PC-9 (cell line): ENCODE results near the gene SCAI. TPM values are rescaled to one million over a fixed set of nuclear protein-coding genes. Genes with fewer than 3 reads are reported as not detected.
"Not testable (repeated sequence)": the region's sequence is repeated elsewhere in the genome, so short reads cannot be mapped to it uniquely, and the experiment has no call there.

Source experiments
- BruUV-seq: library from RNA; stranded (reverse); fragments of 400-500 nt; replicated peaks from 2 replicates; lab custom pipeline; 2021; lab: Mats Ljungman, UMichigan
- CTCF ChIA-PET: fragments of 300-600 bp; sonication (Branson Sonifier 250); formaldehyde crosslinking; loops from one replicate; lab custom pipeline; 2022; ENCODE audit warnings: antibody characterized with exemption; lab: Charles Lee
- POLR2A ChIA-PET: fragments of 300-600 bp; sonication (Branson Sonifier 250); formaldehyde crosslinking; loops from one replicate; lab custom pipeline; 2022; ENCODE audit warnings: antibody characterized with exemption; ENCODE audit not compliant: unreplicated experiment; lab: Charles Lee
- DNase-seq, 2 experiments: peaks; one replicate each; pipeline versions ENCODE4 v3.0.0 to v3.0.0-alpha.2; 2015 to 2022; ENCODE audit warnings: mixed read lengths in 1 of 2
- H2AFZ ChIP-seq: fragments of 200-600 bp; sonication (generic); 2 replicates; pipeline ENCODE4 v1.8.1; 2017; ENCODE audit warnings: antibody characterized with exemption
- H3F3A ChIP-seq: fragments of 200-600 bp; sonication (generic); 2 replicates; pipeline ENCODE4 v1.8.1; 2017; ENCODE audit warnings: antibody characterized with exemption, mild to moderate bottlenecking, low read depth; ENCODE audit not compliant: insufficient read depth
- H3K27ac ChIP-seq: fragments of 200-600 bp; sonication (generic); 2 replicates; pipeline ENCODE4 v1.6.1; 2016; ENCODE audit warnings: mixed run types
- H3K27me3 ChIP-seq: fragments of 200-600 bp; sonication (generic); 2 replicates; pipeline ENCODE4 v1.6.1; 2016; ENCODE audit warnings: low read depth, mixed run types; ENCODE audit not compliant: insufficient read depth
- H3K36me3 ChIP-seq: fragments of 200-600 bp; sonication (generic); 2 replicates; pipeline ENCODE4 v1.6.1; 2016; ENCODE audit warnings: low read depth, mixed run types
- H3K4me1 ChIP-seq: fragments of 200-600 bp; sonication (generic); replicated peaks from 2 replicates; pipeline ENCODE4 v1.6.1; 2016; ENCODE audit warnings: mixed run types; ENCODE audit not compliant: insufficient read depth
- H3K4me2 ChIP-seq: fragments of 200-600 bp; sonication (generic); 2 replicates; pipeline ENCODE4 v1.6.1; 2017; ENCODE audit warnings: mixed run types
- H3K4me3 ChIP-seq: fragments of 200-600 bp; sonication (generic); 2 replicates; pipeline ENCODE4 v1.6.1; 2016; ENCODE audit warnings: mixed run types
- H3K79me2 ChIP-seq: fragments of 200-600 bp; sonication (generic); 2 replicates; pipeline ENCODE4 v1.6.1; 2017; ENCODE audit warnings: low read depth, mixed run types
- H3K9me2 ChIP-seq: fragments of 200-600 bp; sonication (generic); 2 replicates; pipeline ENCODE4 v1.8.1; 2017; ENCODE audit warnings: mild to moderate bottlenecking; ENCODE audit not compliant: insufficient read depth
- H3K9me3 ChIP-seq: fragments of 200-600 bp; sonication (generic); 2 replicates; pipeline ENCODE4 v1.8.1; 2016; ENCODE audit warnings: low read depth; ENCODE audit not compliant: insufficient read depth
- H4K20me1 ChIP-seq: fragments of 200-600 bp; sonication (generic); 2 replicates; pipeline ENCODE4 v1.8.1; 2017; ENCODE audit not compliant: insufficient read depth
- CTCF ChIP-seq: fragments of 200-600 bp; sonication (generic); conservative IDR thresholded peaks from 2 replicates; pipeline ENCODE4 v1.6.1; 2017; ENCODE audit warnings: mixed run types, antibody characterized with exemption, mild to moderate bottlenecking, moderate library complexity
- EZH2 ChIP-seq: fragments of 200-600 bp; sonication (generic); IDR thresholded peaks from 2 replicates; pipeline ENCODE4 v1.8.0; 2017; ENCODE audit warnings: antibody characterized with exemption, low read depth
- intact Hi-C: fragments of 100-400 bp; cut with micrococcal nuclease; formaldehyde crosslinking; loops from one replicate; pipeline ENCODE4 v1.10.0; 2022; ENCODE audit not compliant: unreplicated experiment
- total RNA-seq: library from RNA; stranded (reverse); gene quantifications from 2 replicates; pipeline ENCODE4 v1.2.3, GENCODE V29; 2021

The SCAI gene
- total RNA-seq, 1 experiment from 2014 or later: 16.0 TPM

DNA sequence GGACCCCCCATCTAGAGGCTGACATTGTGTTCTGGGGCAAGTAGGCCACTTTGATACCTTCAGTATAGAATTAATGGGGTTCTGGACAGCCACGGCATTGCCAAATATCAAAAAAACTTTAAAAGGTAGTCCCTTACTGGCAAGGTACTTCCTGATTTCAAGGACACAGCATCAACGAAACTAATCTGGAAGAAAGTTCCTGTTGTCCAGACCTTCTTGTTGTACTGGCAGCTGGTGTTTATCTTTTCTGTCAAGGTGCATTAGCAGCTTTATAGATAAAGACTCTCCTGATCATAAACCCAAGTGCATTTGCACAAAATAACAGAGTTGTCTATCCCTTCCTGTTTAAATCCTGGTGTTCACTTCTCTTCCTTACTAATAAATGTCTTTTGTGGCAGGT is 178.7 kb downstream of the SCAI start:
- Histone ChIP-seq H3K4me2 (no peak overlapping the region), H3K9me2 (no peaks in the 10 kb centered on the region), H4K20me1 (no peaks in the 10 kb centered on the region), H3K4me1 (no peaks in the 10 kb centered on the region), H2AFZ (no peak overlapping the region), H3K36me3 (no peaks in the 10 kb centered on the region), H3K27me3 (no peaks in the 10 kb centered on the region), H3K9me3 (no peaks in the 10 kb centered on the region), H3K27ac (no peak overlapping the region), H3K4me3 (no peak overlapping the region), H3F3A (no peaks in the 10 kb centered on the region), H3K79me2 (no peaks in the 10 kb centered on the region)
- no peak for DNase-seq
- intact Hi-C loops: no loop called here
- no peak for TF ChIP-seq CTCF
- no peak for TF ChIP-seq EZH2
- ChIA-PET POLR2A (no interaction called here), CTCF (no interaction called here)
- no TSS peak for BruUV-seq

- intact Hi-C loops: no loop called here
- TF ChIP-seq CTCF (no peak), EZH2 (no peak)
- Histone ChIP-seq H2AFZ (no peak overlapping the region), H3K4me3 (no peak overlapping the region), H3K9me3 (no peaks in the 10 kb centered on the region), H3K36me3 (no peaks in the 10 kb centered on the region), H3K27ac (no peak overlapping the region), H4K20me1 (no peaks in the 10 kb centered on the region), H3K79me2 (no peaks in the 10 kb centered on the region), H3F3A (no peaks in the 10 kb centered on the region), H3K27me3 (no peaks in the 10 kb centered on the region), H3K4me1 (no peaks in the 10 kb centered on the region), H3K9me2 (no peaks in the 10 kb centered on the region), H3K4me2 (no peak overlapping the region)
- BruUV-seq: no TSS peak
- ChIA-PET POLR2A (no interaction called here), CTCF (no interaction called here)
- DNase-seq: no peak
These were observed 179.3 kb downstream of the SCAI start for GRCh38 chr9:124964056-124964455.

DNA sequence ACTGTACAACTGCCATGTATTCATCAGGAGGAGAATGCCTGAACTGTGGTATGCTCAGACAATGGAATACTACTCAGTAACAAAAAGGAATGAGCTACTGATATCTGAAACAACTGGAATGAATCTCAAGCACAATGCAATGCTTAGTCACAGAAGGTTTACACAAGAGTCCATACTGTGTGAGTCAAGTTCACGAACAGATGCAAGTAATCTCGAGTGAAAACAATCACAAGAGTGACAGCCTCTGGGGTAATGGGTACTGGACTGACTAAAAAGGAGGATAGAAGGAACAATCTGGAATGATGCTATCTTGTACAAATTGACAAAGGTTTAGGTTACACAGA is 182.9 kb downstream of the SCAI start:
- H3F3A ChIP-seq: no peaks in the 10 kb centered on the region
- no peak overlapping the region for H3K27ac ChIP-seq
- no peak overlapping the region for H3K4me3 ChIP-seq
- intact Hi-C loops: no loop called here
- H3K9me3 ChIP-seq: no peaks in the 10 kb centered on the region
- ChIA-PET POLR2A (no interaction called here), CTCF (no interaction called here)
- no peaks in the 10 kb centered on the region for H4K20me1 ChIP-seq
- TF ChIP-seq CTCF (no peak), EZH2 (no peak)
- H3K27me3 ChIP-seq: no peaks in the 10 kb centered on the region
- BruUV-seq: no TSS peak
- H3K79me2 ChIP-seq: no peaks in the 10 kb centered on the region
- no peaks in the 10 kb centered on the region for H3K9me2 ChIP-seq
- no peak for DNase-seq
- no peak overlapping the region for H2AFZ ChIP-seq
- H3K4me1 ChIP-seq: no peaks in the 10 kb centered on the region
- no peak overlapping the region for H3K4me2 ChIP-seq
- H3K36me3 ChIP-seq: no peaks in the 10 kb centered on the region

- not testable (repeated sequence) for H2AFZ ChIP-seq
These were observed 183.5 kb downstream of the SCAI start for GRCh38 chr9:124959671-124960408.

More at GRCh38 chr9:124959671-124960408, 183.5 kb downstream of the SCAI start:
- H3K9me2 ChIP-seq, H4K20me1 ChIP-seq, H3K4me1 ChIP-seq, BruUV-seq, H3K79me2 ChIP-seq, H3K27me3 ChIP-seq, DNase-seq, H3K9me3 ChIP-seq, POLR2A ChIA-PET, H3K36me3 ChIP-seq, intact Hi-C loops, H3K4me2 ChIP-seq, CTCF ChIA-PET, H3F3A ChIP-seq, H3K27ac ChIP-seq, H3K4me3 ChIP-seq: not testable (repeated sequence)
